Mesenchymal stem cell (in vitro differentiated cells and primary cell): Measurements from ENCODE around the gene RABL2A.
"Not testable (repeated sequence)": the region's sequence is repeated elsewhere in the genome, so short reads cannot be mapped to it uniquely, and the experiment has no call there.

Source experiments
- DNase-seq: peaks from one replicate; pipeline ENCODE4 v3.0.0-alpha.2; 2013
- H2AFZ ChIP-seq: one replicate; pipeline ENCODE4 v1.6.1; 2013; ENCODE audit warnings: low read depth, mild to moderate bottlenecking, control low read depth, inconsistent platforms, low read length, moderate library complexity
- H2AK5ac ChIP-seq: 2 replicates; pipeline ENCODE4 v1.6.1; 2013; ENCODE audit warnings: low read length, moderate library complexity, mild to moderate bottlenecking, inconsistent platforms; ENCODE audit not compliant: severe bottlenecking
- H2BK120ac ChIP-seq: one replicate; pipeline ENCODE4 v1.6.1; 2013; ENCODE audit warnings: low read depth, mild to moderate bottlenecking, inconsistent platforms, low read length, moderate library complexity
- H2BK12ac ChIP-seq, 2 experiments: one replicate each; pipeline ENCODE4 v1.6.1; 2013; ENCODE audit warnings: inconsistent platforms in 2 of 2, low read length in 2 of 2, mild to moderate bottlenecking in 2 of 2, moderate library complexity in 2 of 2, control low read depth in 1 of 2
- H2BK15ac ChIP-seq: one replicate; pipeline ENCODE4 v1.6.1; 2013; ENCODE audit warnings: mild to moderate bottlenecking, low read depth, inconsistent platforms; ENCODE audit not compliant: poor library complexity, severe bottlenecking
- H2BK5ac ChIP-seq: 2 replicates; pipeline ENCODE4 v1.6.1; 2013; ENCODE audit warnings: low read depth, mild to moderate bottlenecking, low read length, control low read depth, inconsistent platforms; ENCODE audit not compliant: poor library complexity, severe bottlenecking
- H3K14ac ChIP-seq, 2 experiments: one replicate each; pipeline ENCODE4 v1.6.1; 2013; ENCODE audit warnings: inconsistent platforms in 2 of 2, low read length in 2 of 2, control low read depth in 1 of 2, mild to moderate bottlenecking in 1 of 2, moderate library complexity in 1 of 2
- H3K18ac ChIP-seq, 2 experiments: one replicate each; pipeline ENCODE4 v1.6.1; 2013; ENCODE audit warnings: inconsistent platforms in 2 of 2, low read length in 2 of 2, control low read depth in 1 of 2, low read depth in 1 of 2, mild to moderate bottlenecking in 1 of 2
- H3K23ac ChIP-seq, 2 experiments: one replicate each; pipeline ENCODE4 v1.6.1; 2013; ENCODE audit warnings: inconsistent platforms in 2 of 2, low read length in 2 of 2, mild to moderate bottlenecking in 2 of 2, moderate library complexity in 2 of 2, control low read depth in 1 of 2
- H3K27ac ChIP-seq: 2 replicates; pipeline ENCODE4 v1.5.1; 2013; ENCODE audit warnings: mild to moderate bottlenecking, moderate library complexity, low read length, control low read depth, inconsistent platforms; ENCODE audit not compliant: poor library complexity, severe bottlenecking
- H3K27me3 ChIP-seq, 2 experiments: 2 replicates each; pipeline versions ENCODE4 v1.6.1 to v1.7.0; 2013; ENCODE audit warnings: low read length in 2 of 2, mild to moderate bottlenecking in 2 of 2, moderate library complexity in 2 of 2, control low read depth in 1 of 2, inconsistent platforms in 1 of 2; ENCODE audit not compliant: control insufficient read depth in 1 of 2, insufficient read depth in 1 of 2
- H3K36me3 ChIP-seq, 2 experiments: 2 replicates each; pipeline versions ENCODE4 v1.6.1 to v1.7.0; 2013; ENCODE audit warnings: low read length in 2 of 2, control low read depth in 1 of 2, inconsistent platforms in 1 of 2, low read depth in 1 of 2, mild to moderate bottlenecking in 1 of 2; ENCODE audit not compliant: insufficient read depth in 2 of 2, control insufficient read depth in 1 of 2
- H3K4ac ChIP-seq, 2 experiments: one replicate each; pipeline ENCODE4 v1.6.1; 2013; ENCODE audit warnings: inconsistent platforms in 2 of 2, low read length in 2 of 2, mild to moderate bottlenecking in 2 of 2, moderate library complexity in 2 of 2, control low read depth in 1 of 2, low read depth in 1 of 2
- H3K4me1 ChIP-seq: 2 replicates; pipeline ENCODE4 v1.6.1; 2013; ENCODE audit warnings: low read depth, low read length, control low read depth; ENCODE audit not compliant: control insufficient read depth, insufficient read depth
- H3K4me2 ChIP-seq: 2 replicates; pipeline ENCODE4 v1.6.1; 2013; ENCODE audit warnings: low read length, mild to moderate bottlenecking, inconsistent platforms; ENCODE audit not compliant: poor library complexity, severe bottlenecking
- H3K4me3 ChIP-seq, 2 experiments: 2 replicates each; pipeline versions ENCODE4 v1.5.1 to v1.7.0; 2013; ENCODE audit warnings: low read length in 2 of 2, mild to moderate bottlenecking in 2 of 2, control low read depth in 1 of 2, low read depth in 1 of 2; ENCODE audit not compliant: insufficient read depth in 1 of 2
- H3K79me1 ChIP-seq: replicated peaks from 2 replicates; pipeline ENCODE4 v1.6.1; 2013; ENCODE audit warnings: mild to moderate bottlenecking, control low read depth, low read length, inconsistent platforms; ENCODE audit not compliant: poor library complexity, severe bottlenecking
- H3K9ac ChIP-seq: 2 replicates; pipeline ENCODE4 v1.7.0; 2013; ENCODE audit warnings: mild to moderate bottlenecking, low read length, moderate library complexity
- H3K9me3 ChIP-seq: 2 replicates; pipeline ENCODE4 v1.7.0; 2013; ENCODE audit warnings: mild to moderate bottlenecking, low read length; ENCODE audit not compliant: control insufficient read depth
- H4K8ac ChIP-seq: one replicate; pipeline ENCODE4 v1.6.1; 2013; ENCODE audit warnings: inconsistent platforms, mild to moderate bottlenecking, low read length, moderate library complexity
- H4K91ac ChIP-seq: one replicate; pipeline ENCODE4 v1.6.1; 2013; ENCODE audit warnings: mild to moderate bottlenecking, low read length, inconsistent platforms
- WGBS: methylation state at CpG from one replicate; pipeline ENCODE4 v1.1.7; 2013; ENCODE audit warnings: mixed read lengths; 5-methylcytosine and 5-hydroxymethylcytosine counted together

The RABL2A gene

GRCh38 chr2:113602869-113603466 lies 24.1 kb upstream of the RABL2A start:
- no peak overlapping the region for H2BK120ac ChIP-seq
- no peak overlapping the region for H3K14ac ChIP-seq

GRCh38 chr2:113603467-113604084 lies 23.5 kb upstream of the RABL2A start:
- H3K79me1 ChIP-seq, H3K36me3 ChIP-seq: not testable (repeated sequence)
- 97% methylated on average over 83 of the region's 84 CpGs for WGBS

More at GRCh38 chr2:113602869-113603466, 24.1 kb upstream of the RABL2A start:
- Histone ChIP-seq H2BK5ac (no peak overlapping the region), H4K91ac (no peak overlapping the region), H2BK15ac (no peak overlapping the region), H3K4me3 (peak overlapping the region in 1 of 2 experiments; percentile 83), H3K4ac (no peak overlapping the region), H2BK12ac (no peak overlapping the region), H2AK5ac (no peak overlapping the region), H3K27ac (no peak overlapping the region), H3K79me1 (no peaks in the 10 kb centered on the region), H3K9me3 (no peaks in the 10 kb centered on the region), H4K8ac (no peak overlapping the region), H3K9ac (peak overlapping the region; percentile 90), H3K4me1 (no peaks in the 10 kb centered on the region), H3K23ac (no peak overlapping the region), H3K36me3 (peaks cover 0 to 4% of the 10 kb centered on the region in 2 experiments), H3K4me2 (no peak overlapping the region), H3K27me3 (no peaks in the 10 kb centered on the region), H2AFZ (no peak overlapping the region), H3K18ac (no peak overlapping the region)
- WGBS, result 95% methylated on average over 2 of the region's 2 CpGs
- DNase-seq, result no peak

GRCh38 chr2:113604085-113604477 lies 23.0 kb upstream of the RABL2A start:
- H3K27ac ChIP-seq, H2BK5ac ChIP-seq, H4K8ac ChIP-seq, H2BK120ac ChIP-seq, H2AK5ac ChIP-seq, H2AFZ ChIP-seq, H2BK15ac ChIP-seq, H3K36me3 ChIP-seq, H3K4ac ChIP-seq, H3K23ac ChIP-seq, H3K9me3 ChIP-seq, H3K4me2 ChIP-seq, H3K18ac ChIP-seq, H3K4me1 ChIP-seq, H3K27me3 ChIP-seq, H3K79me1 ChIP-seq, H4K91ac ChIP-seq, H3K14ac ChIP-seq, H2BK12ac ChIP-seq: not testable (repeated sequence)
- peak; percentile 31 for DNase-seq
- peak overlapping the region in 1 of 2 experiments; percentile 66 for H3K4me3 ChIP-seq
- peak overlapping the region; percentile 61 for H3K9ac ChIP-seq
- 89% methylated on average over 18 of the region's 20 CpGs for WGBS

More at GRCh38 chr2:113603467-113604084, 23.5 kb upstream of the RABL2A start:
- H2BK5ac ChIP-seq, H2BK12ac ChIP-seq, H4K8ac ChIP-seq, H2AFZ ChIP-seq, H4K91ac ChIP-seq, DNase-seq, H3K14ac ChIP-seq, H3K4me2 ChIP-seq, H3K23ac ChIP-seq, H3K9me3 ChIP-seq, H3K27ac ChIP-seq, H3K4me1 ChIP-seq, H2BK120ac ChIP-seq, H2AK5ac ChIP-seq, H2BK15ac ChIP-seq, H3K4ac ChIP-seq, H3K27me3 ChIP-seq, H3K18ac ChIP-seq: not testable (repeated sequence)
- H3K4me3 ChIP-seq, result peak overlapping the region in 1 of 2 experiments; percentile 83
- H3K9ac ChIP-seq, result peak overlapping the region; percentile 90

GRCh38 chr2:113604661-113605060 lies 22.4 kb upstream of the RABL2A start:
- H3K4me1 ChIP-seq, H3K9me3 ChIP-seq, H2AFZ ChIP-seq, H3K23ac ChIP-seq, H3K4me2 ChIP-seq, H2BK12ac ChIP-seq, H3K27ac ChIP-seq, H4K91ac ChIP-seq, H4K8ac ChIP-seq, H3K4ac ChIP-seq, H3K18ac ChIP-seq, H2BK120ac ChIP-seq, H3K27me3 ChIP-seq, DNase-seq, H2BK5ac ChIP-seq, H3K79me1 ChIP-seq, H2BK15ac ChIP-seq, H3K9ac ChIP-seq, H3K4me3 ChIP-seq, H3K36me3 ChIP-seq, H2AK5ac ChIP-seq, H3K14ac ChIP-seq: not testable (repeated sequence)
- WGBS, result 96% methylated on average over 2 of the region's 5 CpGs
